ENCODE results near the gene CDC27.

GRCh38 chr17:47119746-47120520 lies 69.2 kb downstream of the CDC27 start:
- TF ChIP-seq CTCF (IDR thresholded peaks at IDR 0.05) (no peak), ZFX (IDR thresholded peaks at IDR 0.05; ENCODE audit: borderline replicate concordance) (no peak)
